ENCODE data around the gene AKAP6. TPM values are rescaled to one million over a fixed set of nuclear protein-coding genes. Genes with fewer than 3 reads are reported as not detected.

AKAP6 gene
- total and polyA plus RNA-seq, 10 of the 15 experiments (the other 5 are each of a cell fraction or from before 2014, with no cell fraction given) = 0.35 to 5.9 (median 2.2) TPM

GRCh38 chr14:32378284-32378683, 49.2 kb downstream of the AKAP6 start:
- FAIRE-seq = no peak
- in situ Hi-C loops (cut with MboI) (no loop called here), intact Hi-C loops (cut with micrococcal nuclease; ENCODE audit: unreplicated experiment) (no loop called here)
- Histone ChIP-seq H4K20me1 (ENCODE audit: control insufficient read depth, insufficient read depth) (no peaks in the 10 kb centered on the region), H3K9ac (ENCODE audit: control insufficient read depth, insufficient read depth, low read length) (no peak overlapping the region), H3K27me3 (replicated peaks in 1 of 2; ENCODE audit: control insufficient read depth in 2 of 2, insufficient read depth in 2 of 2, low read length in 1 of 2) (no peaks in the 10 kb centered on the region), H3K4me2 (ENCODE audit: control insufficient read depth, insufficient read depth) (no peak overlapping the region), H3K36me3 (ENCODE audit: control insufficient read depth in 2 of 2, insufficient read depth in 2 of 2, low read length in 1 of 2) (no peaks in the 10 kb centered on the region), H3K27ac (ENCODE audit: control insufficient read depth, insufficient read depth) (no peak overlapping the region), H2AFZ (ENCODE audit: control insufficient read depth, low read depth, low read length) (no peak overlapping the region), H3K4me1 (ENCODE audit: control insufficient read depth, insufficient read depth, low read length) (no peaks in the 10 kb centered on the region), H3K79me2 (ENCODE audit: control insufficient read depth, insufficient read depth, low read length) (no peaks in the 10 kb centered on the region), H3K4me3 (no peak overlapping the region), H3K9me3 (replicated peaks; ENCODE audit: control insufficient read depth, insufficient read depth, low read length) (no peaks in the 10 kb centered on the region; the same call in 2 of the 3 replicates)
- ChIA-PET POLR2A (no interaction called here), SMC1A (ENCODE audit: uncharacterized antibody, unreplicated experiment) (no interaction called here), CTCF (interaction anchor here (0.9 to 1.5 kb wide), 2 partner anchors 21 to 124 kb away, joined by 3 to 5 read pairs; no protein-coding TSS in a partner anchor), RAD21 (ENCODE audit: unreplicated experiment) (no interaction called here)
- TF ChIP-seq POLR2AphosphoS5 (IDR thresholded peaks at IDR 0.05; ENCODE audit: low read length) = no peak
- no peak for TF ChIP-seq RFX5 (IDR thresholded peaks at IDR 0.05; ENCODE audit: low read depth, low read length)
- TF ChIP-seq JUNB (IDR thresholded peaks at IDR 0.05) = no peak
- no TSS peak for BruUV-seq (replicated peaks)
- DNase-seq (ENCODE audit: low read depth, low spot score) = no peak
- no peak for ATAC-seq

GRCh38 chr14:32379447-32379846, 50.3 kb downstream of the AKAP6 start:
- in situ Hi-C loops (cut with MboI) = no loop called here
- DNase-seq (ENCODE audit: low read depth, low spot score) (no peak), ATAC-seq (no peak), FAIRE-seq (no peak)
- ChIA-PET CTCF (interaction anchor here (0.8 to 1.2 kb wide), 2 partner anchors 125 to 128 kb away, joined by 3 read pairs; no protein-coding TSS in a partner anchor), SMC1A (ENCODE audit: uncharacterized antibody, unreplicated experiment) (interaction anchor here (1.1 kb wide), 2 partner anchors 10 to 20 kb away, joined by 3 read pairs; no protein-coding TSS in a partner anchor), POLR2A (no interaction called here), RAD21 (ENCODE audit: unreplicated experiment) (interaction anchor here (0.8 to 1.1 kb wide), 3 partner anchors 30 to 120 kb away, joined by 3 read pairs; no protein-coding TSS in a partner anchor)
- no peak overlapping the region for H3K9ac ChIP-seq (ENCODE audit: control insufficient read depth, insufficient read depth, low read length)
- 44% methylated on average over 1 of the region's 1 CpG for WGBS (ENCODE audit: insufficient coverage, insufficient replicate concordance, low lambda C conversion rate, missing lambda C conversion rate)
- intact Hi-C loops (cut with micrococcal nuclease; ENCODE audit: unreplicated experiment) = no loop called here
- H3K4me2 ChIP-seq (ENCODE audit: control insufficient read depth, insufficient read depth) = no peak overlapping the region
- BruUV-seq (replicated peaks) = no TSS peak
- H3K79me2 ChIP-seq (ENCODE audit: control insufficient read depth, insufficient read depth, low read length) = no peaks in the 10 kb centered on the region
- H3K27ac ChIP-seq (ENCODE audit: control insufficient read depth, insufficient read depth) = no peak overlapping the region
- H4K20me1 ChIP-seq (ENCODE audit: control insufficient read depth, insufficient read depth) = no peaks in the 10 kb centered on the region
- no peaks in the 10 kb centered on the region for H3K27me3 ChIP-seq (replicated peaks in 1 of 2; ENCODE audit: control insufficient read depth in 2 of 2, insufficient read depth in 2 of 2, low read length in 1 of 2)
- H3K4me1 ChIP-seq (ENCODE audit: control insufficient read depth, insufficient read depth, low read length) = no peaks in the 10 kb centered on the region
- no peaks in the 10 kb centered on the region; the same call in 2 of the 3 replicates for H3K9me3 ChIP-seq (replicated peaks; ENCODE audit: control insufficient read depth, insufficient read depth, low read length)
- no peak overlapping the region for H3K4me3 ChIP-seq
- no peak overlapping the region for H2AFZ ChIP-seq (ENCODE audit: control insufficient read depth, low read depth, low read length)
- H3K36me3 ChIP-seq (ENCODE audit: control insufficient read depth in 2 of 2, insufficient read depth in 2 of 2, low read length in 1 of 2) = no peaks in the 10 kb centered on the region
- TF ChIP-seq NFXL1 (IDR thresholded peaks at IDR 0.05; ENCODE audit: borderline replicate concordance) = no peak
- TF ChIP-seq GATAD2B (conservative IDR thresholded peaks at IDR 0.05; ENCODE audit: low read depth) = no peak
- no peak for TF ChIP-seq NR2C2 (IDR thresholded peaks at IDR 0.05; ENCODE audit: borderline replicate concordance, control insufficient read depth, insufficient read length, low read depth)
- TF ChIP-seq CBX5 (IDR thresholded peaks at IDR 0.05; ENCODE audit: low read depth) = no peak
- no peak for TF ChIP-seq ZNF207 (IDR thresholded peaks at IDR 0.05; ENCODE audit: borderline replicate concordance)
- no peak for TF ChIP-seq SP1 (IDR thresholded peaks at IDR 0.05; ENCODE audit: low read depth, low read length)
- no peak for TF ChIP-seq EZH2 (IDR thresholded peaks at IDR 0.05; ENCODE audit: borderline replicate concordance, control insufficient read depth, low read depth, low read length)
- TF ChIP-seq E4F1 (IDR thresholded peaks at IDR 0.05; ENCODE audit: borderline replicate concordance, partially characterized antibody) = no peak
- no peak for TF ChIP-seq NFYB (IDR thresholded peaks at IDR 0.05; ENCODE audit: insufficient read depth, low read depth, low read length)
- no peak for TF ChIP-seq HDAC6 (IDR thresholded peaks at IDR 0.05; ENCODE audit: unreplicated experiment)
- TF ChIP-seq BACH1 (IDR thresholded peaks at IDR 0.05; ENCODE audit: borderline replicate concordance) = no peak
- TF ChIP-seq KAT2A (conservative IDR thresholded peaks at IDR 0.05; ENCODE audit: control insufficient read depth, low read depth, low read length) = no peak
- no peak for TF ChIP-seq YBX1 (IDR thresholded peaks at IDR 0.05)
- TF ChIP-seq POLR2A (IDR thresholded peaks at IDR 0.05; ENCODE audit: low read depth, low read length) = no peak
- TF ChIP-seq RELA (IDR thresholded peaks at IDR 0.05; ENCODE audit: borderline replicate concordance, partially characterized antibody) = no peak
- no peak for TF ChIP-seq STAT1 (conservative IDR thresholded peaks at IDR 0.05)
